GM12891 (cell line): Measurements from ENCODE around the gene CNGA3.

Source experiments
- DNase-seq: peaks from one replicate; pipeline ENCODE4 v3.0.0; 2011; ENCODE audit warnings: low spot score; ENCODE audit not compliant: insufficient read length
- FAIRE-seq: peaks from 2 replicates; lab custom pipeline; 2011; peaks lifted over from hg19 to GRCh38; lab: Jason Lieb, UNC
- PAX5 ChIP-seq: IDR thresholded peaks from 2 replicates; pipeline ENCODE4 v1.6.1; 2011; ENCODE audit warnings: low read length, moderate library complexity, mild to moderate bottlenecking; ENCODE audit not compliant: insufficient read depth, severe bottlenecking
- POLR2A ChIP-seq: IDR thresholded peaks from 2 replicates; pipeline ENCODE4 v1.6.1; 2011; ENCODE audit warnings: low read depth, low read length, control low read depth
- POLR2AphosphoS5 ChIP-seq: IDR thresholded peaks from 2 replicates; pipeline ENCODE4 v1.6.1; 2011; ENCODE audit warnings: low read depth, low read length, control low read depth
- POU2F2 ChIP-seq: IDR thresholded peaks from 2 replicates; pipeline ENCODE4 v1.6.1; 2011; ENCODE audit warnings: low read depth, mild to moderate bottlenecking, control low read depth, low read length, moderate library complexity
- SPI1 ChIP-seq: IDR thresholded peaks from 2 replicates; pipeline ENCODE4 v1.6.1; 2011; ENCODE audit warnings: low read depth, low read length, control low read depth
- TAF1 ChIP-seq: IDR thresholded peaks from 2 replicates; pipeline ENCODE4 v1.6.1; 2011; ENCODE audit warnings: low read depth, low read length, control low read depth

The CNGA3 gene

DNA sequence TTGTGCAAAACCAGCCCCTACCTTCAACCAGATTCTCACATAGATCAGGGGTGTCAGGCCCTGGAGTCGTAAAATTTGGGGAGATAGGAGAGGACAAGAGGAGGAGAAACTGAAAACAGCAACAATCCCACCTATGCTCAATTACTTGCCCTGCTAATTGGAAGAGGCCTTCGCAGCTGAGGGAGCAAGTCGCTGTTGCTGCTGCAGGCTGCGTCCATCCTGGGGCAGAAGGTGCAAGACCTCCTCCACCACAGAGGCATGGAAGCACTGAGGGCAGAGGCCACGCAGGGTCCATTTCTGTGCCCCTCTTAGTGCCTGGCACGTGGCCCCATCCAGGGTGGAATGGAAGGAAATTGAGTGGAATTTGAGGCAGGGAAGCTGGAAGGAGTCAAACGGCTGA is 36.5 kb downstream of the CNGA3 start:
- no peak for DNase-seq
- FAIRE-seq, result no peak
- no peak for TF ChIP-seq POU2F2
- TF ChIP-seq POLR2AphosphoS5, result no peak
- no peak for TF ChIP-seq SPI1
- TF ChIP-seq TAF1, result no peak
- no peak for TF ChIP-seq POLR2A
- no peak for TF ChIP-seq PAX5

DNA sequence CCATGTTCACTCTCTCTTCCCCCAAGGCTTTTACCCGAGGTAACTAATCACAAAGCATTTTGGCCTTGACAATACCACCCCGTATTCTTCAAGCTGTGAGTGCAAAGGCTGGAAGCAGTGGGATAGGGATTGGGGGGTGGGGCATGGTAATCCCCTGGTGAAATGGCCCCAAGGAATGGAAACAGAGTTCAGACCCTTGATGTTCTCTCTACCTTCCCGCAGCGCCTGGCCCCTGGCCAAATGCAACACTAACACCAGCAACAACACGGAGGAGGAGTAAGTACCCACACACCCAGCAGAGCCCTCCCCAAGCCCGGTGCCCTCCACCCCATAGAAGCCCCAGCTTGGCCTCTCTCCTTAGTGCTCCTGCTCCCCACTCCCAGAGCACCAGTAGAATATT is 36.9 kb downstream of the CNGA3 start:
- no peak for FAIRE-seq
- TF ChIP-seq POLR2A (no peak), SPI1 (no peak), POU2F2 (no peak), POLR2AphosphoS5 (no peak)
- DNase-seq, result no peak

DNA sequence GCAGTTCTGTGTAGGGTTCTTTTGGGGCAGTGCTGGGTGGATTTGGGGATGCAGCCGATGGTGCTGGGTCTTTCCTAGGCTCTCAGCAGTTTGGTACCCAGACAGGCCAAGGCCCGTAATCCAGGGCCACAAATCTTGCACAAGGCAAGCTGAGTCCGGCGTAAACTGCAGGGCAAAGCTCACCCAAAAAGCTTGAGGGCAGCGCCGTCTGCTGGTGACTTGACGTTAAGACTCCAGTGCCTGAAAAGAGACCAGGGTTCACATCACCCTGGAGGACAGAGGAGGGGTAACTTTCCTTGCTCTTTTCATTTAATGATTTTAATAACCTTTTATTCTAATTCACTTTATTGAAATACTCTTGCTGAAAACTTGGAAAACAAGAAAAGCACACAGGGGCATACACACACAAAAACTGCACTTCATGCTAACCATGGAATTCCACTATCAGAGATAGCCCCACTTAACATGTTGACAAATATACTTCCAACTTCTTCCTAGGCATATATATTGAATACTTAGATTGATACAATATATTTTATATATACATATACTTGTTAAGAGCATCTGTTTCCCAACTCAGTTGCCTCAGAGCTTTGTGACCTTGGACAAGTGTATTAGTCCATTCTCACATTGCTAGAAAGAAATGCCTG is 38.9 kb downstream of the CNGA3 start:
- DNase-seq (peak; percentile 79), FAIRE-seq (peak; percentile 89)
- TF ChIP-seq SPI1, result no peak

DNA sequence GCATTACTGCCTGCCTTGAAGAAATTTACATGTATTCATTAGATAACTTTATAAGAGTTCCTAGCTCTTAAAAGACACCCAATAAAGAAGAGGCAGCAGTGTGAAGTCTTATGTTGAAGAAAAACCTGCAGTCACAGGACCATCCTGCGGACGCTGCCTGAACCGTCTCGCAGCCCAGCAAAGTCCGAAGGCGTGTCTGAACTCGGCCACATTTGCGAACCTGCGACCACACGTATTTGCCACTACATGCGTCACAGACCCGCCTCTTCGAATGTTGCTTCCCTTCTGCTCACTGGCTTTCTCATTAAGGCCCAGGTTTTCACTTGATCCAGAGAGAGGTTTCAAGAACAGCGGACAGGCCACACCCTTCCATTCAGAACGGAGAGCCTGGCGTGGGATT is 41.2 kb downstream of the CNGA3 start:
- no peak for TF ChIP-seq SPI1
- no peak for TF ChIP-seq PAX5
- no peak for TF ChIP-seq TAF1
- no peak for TF ChIP-seq POLR2AphosphoS5
- no peak for TF ChIP-seq POU2F2
- no peak for TF ChIP-seq POLR2A
- DNase-seq (no peak), FAIRE-seq (no peak)

DNA sequence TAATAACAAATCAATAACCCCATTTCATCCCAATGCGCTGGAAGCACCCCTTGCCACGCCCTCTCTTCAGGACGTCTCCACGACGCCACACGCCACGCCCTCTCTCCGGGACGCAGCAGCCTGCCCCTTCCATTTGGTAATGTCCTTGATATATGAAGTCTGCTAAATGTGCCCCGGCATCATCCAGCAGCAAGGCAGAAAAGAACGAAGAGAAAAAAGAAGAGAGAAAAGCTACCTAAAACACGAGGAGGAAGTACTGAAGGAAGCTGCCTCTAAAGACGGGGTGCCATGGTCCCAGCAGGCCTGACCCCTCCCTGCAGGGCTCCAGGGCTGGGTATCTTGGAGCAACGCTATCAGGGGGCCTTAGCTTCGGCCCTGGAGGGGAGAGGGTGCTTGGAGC is 41.8 kb downstream of the CNGA3 start:
- TF ChIP-seq PAX5, result no peak
- TF ChIP-seq POU2F2, result no peak
- TF ChIP-seq TAF1, result no peak
- TF ChIP-seq SPI1, result no peak
- TF ChIP-seq POLR2AphosphoS5, result no peak
- no peak for TF ChIP-seq POLR2A
- FAIRE-seq (no peak), DNase-seq (no peak)

DNA sequence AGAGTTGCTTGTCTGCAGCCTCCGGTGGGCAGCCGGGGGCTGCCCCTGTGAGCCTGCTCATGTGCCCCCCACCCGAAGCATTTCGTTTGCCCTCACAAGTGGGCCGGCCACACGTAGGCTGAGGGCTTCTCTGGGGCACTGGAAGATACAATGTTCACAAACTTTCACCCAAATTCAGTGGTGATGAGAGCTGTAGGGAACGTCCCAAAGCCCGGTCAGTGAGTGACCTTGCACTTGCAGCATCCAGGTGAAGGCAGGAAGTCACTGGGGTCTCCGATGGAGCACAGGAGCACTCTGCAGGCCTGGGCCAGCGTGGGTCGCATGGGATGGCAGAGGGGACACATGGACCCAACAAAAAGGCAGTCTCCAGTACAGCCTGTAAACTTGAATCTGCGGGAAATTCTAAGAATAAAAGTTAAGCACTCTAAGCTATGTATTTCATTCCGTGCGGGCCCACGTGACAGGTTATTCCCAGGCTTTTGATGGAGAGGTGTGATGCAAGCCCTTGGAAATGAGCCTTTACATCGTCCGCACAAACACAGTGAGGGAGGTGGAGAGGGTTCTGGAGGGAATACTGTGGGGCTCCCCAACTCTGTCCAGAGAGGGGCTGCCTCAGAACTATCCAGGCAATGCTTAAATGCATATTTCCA is 42.5 kb downstream of the CNGA3 start:
- FAIRE-seq (no peak), DNase-seq (no peak)
- TF ChIP-seq SPI1, result no peak
- TF ChIP-seq TAF1, result no peak
- TF ChIP-seq POLR2A, result no peak
- no peak for TF ChIP-seq PAX5
- TF ChIP-seq POLR2AphosphoS5, result no peak
- no peak for TF ChIP-seq POU2F2

DNA sequence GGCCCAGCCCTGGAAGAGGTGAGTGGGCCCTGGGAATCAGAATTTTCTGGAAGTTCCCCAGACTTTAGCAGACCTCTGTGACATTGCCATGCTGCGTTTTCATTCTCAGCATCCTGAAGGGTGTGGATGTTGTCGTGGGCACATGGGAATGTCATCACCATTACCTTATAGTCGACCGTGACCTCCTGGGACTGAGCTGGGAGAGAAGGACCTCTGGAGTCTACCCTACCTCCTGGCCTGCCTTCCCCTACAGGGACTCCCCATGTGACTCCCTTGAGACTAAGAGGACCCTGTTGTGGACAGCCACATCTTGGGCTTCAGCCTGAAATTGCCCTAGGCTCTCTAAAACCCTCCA is 43.0 kb downstream of the CNGA3 start:
- TF ChIP-seq PAX5 (no peak), TAF1 (no peak), POLR2A (no peak), POU2F2 (no peak), POLR2AphosphoS5 (no peak), SPI1 (no peak)
- no peak for FAIRE-seq
- DNase-seq, result no peak

DNA sequence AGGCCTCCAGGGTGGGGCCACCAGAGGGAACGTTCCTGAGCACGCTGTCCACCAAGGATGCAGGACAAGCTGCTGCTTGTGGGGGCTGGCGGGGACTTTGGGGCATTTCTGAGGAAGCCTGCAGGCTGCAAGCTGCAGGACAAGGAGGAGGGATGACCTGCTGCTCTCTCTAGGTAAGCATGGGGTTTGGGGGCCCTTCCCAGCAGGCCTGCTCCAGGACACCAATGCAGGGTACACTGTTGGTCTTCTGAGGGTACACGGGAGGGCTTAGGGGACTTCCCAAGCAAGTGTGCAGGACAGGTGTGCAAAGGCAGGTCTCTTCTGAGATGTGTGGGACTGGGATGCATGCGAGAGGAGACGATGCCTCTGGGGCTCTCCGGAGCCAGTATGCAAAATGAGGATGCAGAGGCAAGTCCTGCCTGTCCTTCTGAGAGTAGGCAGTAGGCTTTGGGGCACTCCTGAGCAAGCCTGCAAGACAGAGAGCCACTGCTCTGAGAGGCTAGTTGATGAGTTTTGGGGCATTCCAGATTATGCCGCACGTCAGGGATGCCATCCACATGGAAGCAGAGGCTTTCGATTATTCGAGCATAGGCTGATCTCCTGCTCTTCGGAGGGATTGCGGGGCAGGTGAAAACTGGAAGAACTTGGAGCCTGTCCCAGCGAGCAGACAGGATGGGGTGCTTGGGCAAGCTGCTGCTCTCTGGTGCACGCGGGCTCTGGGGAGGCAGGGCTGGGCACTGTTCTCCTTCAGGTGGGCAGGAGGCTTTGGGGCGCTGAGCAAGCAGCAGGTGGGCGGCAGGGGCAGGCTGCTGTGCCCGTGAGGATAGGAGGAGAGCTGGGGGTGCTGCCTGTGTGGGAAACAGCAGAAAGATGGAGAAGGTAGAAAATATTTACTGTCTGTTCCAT is 44.6 kb downstream of the CNGA3 start:
- TF ChIP-seq TAF1 (no peak), SPI1 (no peak), POLR2A (no peak), PAX5 (no peak), POLR2AphosphoS5 (no peak), POU2F2 (no peak)
- FAIRE-seq (no peak), DNase-seq (no peak)

DNA sequence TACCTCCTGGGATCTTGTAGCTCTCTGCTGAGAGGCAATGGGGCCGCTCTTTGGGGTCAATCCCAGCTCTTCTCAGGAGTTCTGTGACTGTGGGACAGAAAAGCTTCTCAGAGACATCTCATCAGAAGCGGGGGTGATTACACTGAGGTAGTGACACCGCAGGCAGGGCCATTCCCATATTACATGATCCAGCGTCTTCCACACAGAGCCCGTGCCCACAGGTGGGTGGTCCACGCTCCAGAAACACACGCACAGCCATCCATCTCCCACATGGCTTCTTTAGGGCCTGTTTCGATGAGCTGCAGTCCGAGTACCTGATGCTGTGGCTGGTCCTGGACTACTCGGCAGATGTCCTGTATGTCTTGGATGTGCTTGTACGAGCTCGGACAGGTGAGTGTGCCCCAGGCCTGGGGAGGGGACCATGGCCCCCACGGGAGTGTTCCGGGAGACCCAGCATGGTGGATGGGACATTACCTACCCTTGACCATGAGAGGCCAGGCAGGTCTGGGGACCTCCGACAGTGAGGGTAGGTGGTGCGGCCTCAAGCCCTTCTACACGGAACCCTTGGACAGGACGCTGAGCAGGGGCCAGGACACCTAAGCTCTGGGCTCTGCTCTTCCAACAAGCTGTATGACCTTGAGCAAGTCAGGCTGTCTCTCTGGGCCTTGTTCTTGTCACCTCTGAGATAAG is 45.5 kb downstream of the CNGA3 start:
- FAIRE-seq, result no peak
- TF ChIP-seq POU2F2, result no peak
- no peak for TF ChIP-seq POLR2AphosphoS5
- no peak for TF ChIP-seq TAF1
- TF ChIP-seq SPI1, result no peak
- TF ChIP-seq POLR2A, result no peak
- no peak for TF ChIP-seq PAX5
- no peak for DNase-seq
